Mucosa of rectum (tissue), 2 donors: ENCODE measurements around the gene CYP26B1.
"Not testable (repeated sequence)": the region's sequence is repeated elsewhere in the genome, so short reads cannot be mapped to it uniquely, and the experiment has no call there.

Experiments
- H3K27ac ChIP-seq, 2 donors: one replicate each; pipeline ENCODE4 v1.7.0; 2013; ENCODE audit warnings: inconsistent platforms in 2 of 2, low read depth in 2 of 2, low read length in 2 of 2
- H3K27me3 ChIP-seq, 2 donors: one replicate each; pipeline ENCODE4 v1.7.0; 2013; ENCODE audit warnings: low read length in 2 of 2; ENCODE audit not compliant: control insufficient read depth in 2 of 2, insufficient read depth in 2 of 2
- H3K36me3 ChIP-seq, 2 donors: one replicate each; pipeline ENCODE4 v1.7.0; 2013; ENCODE audit warnings: low read length in 2 of 2; ENCODE audit not compliant: control insufficient read depth in 2 of 2, insufficient read depth in 2 of 2
- H3K4me1 ChIP-seq, 2 donors: one replicate each; pipeline ENCODE4 v1.7.0; 2013; ENCODE audit warnings: low read length in 2 of 2, mild to moderate bottlenecking in 1 of 2; ENCODE audit not compliant: control insufficient read depth in 2 of 2, insufficient read depth in 2 of 2
- H3K4me3 ChIP-seq, 2 donors: one replicate each; pipeline ENCODE4 v1.7.0; 2013; ENCODE audit warnings: low read length in 2 of 2
- H3K9ac ChIP-seq, 2 donors: one replicate each; pipeline ENCODE4 v1.7.0; 2013; ENCODE audit warnings: low read length in 2 of 2, low read depth in 1 of 2, mild to moderate bottlenecking in 1 of 2
- H3K9me3 ChIP-seq, 2 donors: one replicate each; pipeline ENCODE4 v1.7.0; 2013; ENCODE audit warnings: low read length in 2 of 2; ENCODE audit not compliant: control insufficient read depth in 2 of 2
- donor health status: healthy.
- donor health status: Normal muscosa, but diverticular disease.

The CYP26B1 gene

GRCh38 chr2:72095364-72095763 lies 52.3 kb downstream of the CYP26B1 start:
- Histone ChIP-seq H3K9me3 (no peaks in the 10 kb centered on the region), H3K27me3 (no peaks in the 10 kb centered on the region), H3K4me3 (no peak overlapping the region), H3K9ac (no peak overlapping the region), H3K4me1 (peaks cover 0 to 4% of the 10 kb centered on the region in 2 donors), H3K36me3 (no peaks in the 10 kb centered on the region), H3K27ac (no peak overlapping the region)

- H3K27ac ChIP-seq = no peak overlapping the region
- H3K4me1 ChIP-seq = peaks cover 0 to 4% of the 10 kb centered on the region in 2 donors
- no peaks in the 10 kb centered on the region for H3K27me3 ChIP-seq
- no peaks in the 10 kb centered on the region for H3K9me3 ChIP-seq
- H3K4me3 ChIP-seq = no peak overlapping the region
- H3K36me3 ChIP-seq = no peaks in the 10 kb centered on the region
- H3K9ac ChIP-seq = no peak overlapping the region
These were observed 53.0 kb downstream of the CYP26B1 start for GRCh38 chr2:72094701-72095100.

- H3K9ac ChIP-seq = no peak overlapping the region
- H3K9me3 ChIP-seq = no peaks in the 10 kb centered on the region
- peaks cover 0 to 4% of the 10 kb centered on the region in 2 donors for H3K4me1 ChIP-seq
- no peak overlapping the region for H3K27ac ChIP-seq
- H3K27me3 ChIP-seq = no peaks in the 10 kb centered on the region
- H3K36me3 ChIP-seq = no peaks in the 10 kb centered on the region
- H3K4me3 ChIP-seq = no peak overlapping the region
These were observed 55.6 kb downstream of the CYP26B1 start for GRCh38 chr2:72092111-72092510.

GRCh38 chr2:72090781-72091482 lies 56.7 kb downstream of the CYP26B1 start:
- no peaks in the 10 kb centered on the region for H3K9me3 ChIP-seq
- no peaks in the 10 kb centered on the region for H3K27me3 ChIP-seq
- H3K4me1 ChIP-seq = peaks cover 0 to 4% of the 10 kb centered on the region in 2 donors
- no peak overlapping the region for H3K9ac ChIP-seq
- no peaks in the 10 kb centered on the region for H3K36me3 ChIP-seq
- H3K4me3 ChIP-seq = no peak overlapping the region
- no peak overlapping the region for H3K27ac ChIP-seq

GRCh38 chr2:72090271-72090720 lies 57.4 kb downstream of the CYP26B1 start:
- Histone ChIP-seq H3K9ac (no peak overlapping the region), H3K27me3 (no peaks in the 10 kb centered on the region), H3K4me3 (no peak overlapping the region), H3K36me3 (no peaks in the 10 kb centered on the region), H3K27ac (no peak overlapping the region), H3K9me3 (no peaks in the 10 kb centered on the region), H3K4me1 (peaks cover 0 to 4% of the 10 kb centered on the region in 2 donors)

GRCh38 chr2:72089537-72089936 lies 58.1 kb downstream of the CYP26B1 start:
- no peaks in the 10 kb centered on the region for H3K9me3 ChIP-seq
- H3K27ac ChIP-seq = no peak overlapping the region

GRCh38 chr2:72089028-72089427 lies 58.6 kb downstream of the CYP26B1 start:
- Histone ChIP-seq H3K36me3 (no peaks in the 10 kb centered on the region), H3K4me1 (peaks cover 0 to 6% of the 10 kb centered on the region in 2 donors), H3K9ac (no peak overlapping the region), H3K4me3 (no peak overlapping the region), H3K27me3 (no peaks in the 10 kb centered on the region), H3K9me3 (no peaks in the 10 kb centered on the region), H3K27ac (no peak overlapping the region)

More at GRCh38 chr2:72089537-72089936, 58.1 kb downstream of the CYP26B1 start:
- Histone ChIP-seq H3K4me3 (no peak overlapping the region), H3K27me3 (no peaks in the 10 kb centered on the region), H3K36me3 (no peaks in the 10 kb centered on the region), H3K9ac (no peak overlapping the region), H3K4me1 (peaks cover 0 to 6% of the 10 kb centered on the region in 2 donors)

- H3K4me1 ChIP-seq, H3K27me3 ChIP-seq, H3K9ac ChIP-seq, H3K27ac ChIP-seq, H3K9me3 ChIP-seq, H3K36me3 ChIP-seq, H3K4me3 ChIP-seq: not testable (repeated sequence)
These were observed 60.6 kb downstream of the CYP26B1 start for GRCh38 chr2:72086871-72087633.

GRCh38 chr2:72085513-72085912 lies 62.1 kb downstream of the CYP26B1 start:
- no peak overlapping the region for H3K4me3 ChIP-seq
- no peaks in the 10 kb centered on the region for H3K27me3 ChIP-seq
- no peaks in the 10 kb centered on the region for H3K9me3 ChIP-seq
- peaks cover 2 to 3% of the 10 kb centered on the region in 2 donors for H3K4me1 ChIP-seq
- no peaks in the 10 kb centered on the region for H3K36me3 ChIP-seq
- no peak overlapping the region for H3K9ac ChIP-seq
- H3K27ac ChIP-seq = no peak overlapping the region

- H3K27ac ChIP-seq = no peak overlapping the region
- H3K9me3 ChIP-seq = no peaks in the 10 kb centered on the region
- no peaks in the 10 kb centered on the region for H3K36me3 ChIP-seq
- no peak overlapping the region for H3K4me3 ChIP-seq
- H3K9ac ChIP-seq = no peak overlapping the region
- peaks cover 2 to 3% of the 10 kb centered on the region in 2 donors for H3K4me1 ChIP-seq
- no peaks in the 10 kb centered on the region for H3K27me3 ChIP-seq
These were observed 62.6 kb downstream of the CYP26B1 start for GRCh38 chr2:72085036-72085435.
